Activated T-helper 17 cell treated with anti-CD3 and anti-CD28 coated beads, Interleukin-2, amount 50 U/mL, for 72 hours (primary cell): ENCODE measurements around the gene PRICKLE1. TPM values are rescaled to one million over a fixed set of nuclear protein-coding genes. Genes with fewer than 3 reads are reported as not detected.

Source experiments
- ATAC-seq: fragments of 150-1000 bp; cut with Tn5 transposase; replicated peaks from 2 replicates; pipeline ENCODE4 v1.10.0; 2021; ENCODE audit warnings: mild to moderate bottlenecking, moderate library complexity
- H3K27ac Mint-ChIP-seq: one replicate; pipeline ENCODE4 v1.8.0; 2022; ENCODE audit warnings: mixed read lengths
- H3K27me3 Mint-ChIP-seq: one replicate; pipeline ENCODE4 v1.8.0; 2022; ENCODE audit warnings: mixed read lengths
- H3K36me3 Mint-ChIP-seq: one replicate; pipeline ENCODE4 v1.8.0; 2022; ENCODE audit warnings: low read depth, mild to moderate bottlenecking, mixed read lengths
- H3K4me1 Mint-ChIP-seq: one replicate; pipeline ENCODE4 v1.8.0; 2022; ENCODE audit warnings: mixed read lengths
- H3K4me3 Mint-ChIP-seq: one replicate; pipeline ENCODE4 v1.8.0; 2022; ENCODE audit warnings: mild to moderate bottlenecking, mixed read lengths
- H3K9me3 Mint-ChIP-seq: one replicate; pipeline ENCODE4 v1.8.0; 2022; ENCODE audit warnings: mixed read lengths
- total RNA-seq, 2 donors: library from RNA; stranded (reverse); gene quantifications; one replicate each; pipeline ENCODE4 v1.2.3, GENCODE V29; 2022

PRICKLE1 gene
- total RNA-seq, 2 donors from 2014 or later = not detected

GRCh38 chr12:42582498-42582897, 7.0 kb downstream of the PRICKLE1 start:
- H3K9me3 Mint-ChIP-seq = no peaks in the 10 kb centered on the region
- no peak overlapping the region for H3K27ac Mint-ChIP-seq
- ATAC-seq = no peak
- no peaks in the 10 kb centered on the region for H3K4me1 Mint-ChIP-seq
- H3K4me3 Mint-ChIP-seq = no peak overlapping the region
- H3K27me3 Mint-ChIP-seq = peaks cover 26% of the 10 kb centered on the region
- no peaks in the 10 kb centered on the region for H3K36me3 Mint-ChIP-seq

DNA sequence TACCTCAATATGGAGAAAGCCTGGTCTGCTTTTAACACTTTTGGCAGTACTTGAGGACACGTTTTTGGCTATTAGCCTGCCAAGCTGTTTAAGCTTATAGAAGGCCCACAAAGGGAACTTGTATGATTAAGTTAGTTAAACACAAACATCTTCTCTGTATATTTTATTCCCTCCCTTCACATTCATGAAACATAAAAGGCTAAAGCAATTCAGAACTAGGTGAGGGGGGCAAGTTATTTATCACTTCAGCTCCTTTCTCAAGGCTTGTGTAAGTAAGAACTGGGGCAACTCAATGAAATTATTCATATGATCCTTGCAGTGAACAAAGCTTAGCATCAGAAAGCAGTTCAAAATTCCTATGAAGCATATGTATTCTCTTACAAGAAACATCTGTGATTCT, 7.5 kb downstream of the PRICKLE1 start:
- Mint-ChIP-seq H3K27me3 (peaks cover 21% of the 10 kb centered on the region), H3K36me3 (no peaks in the 10 kb centered on the region), H3K9me3 (no peaks in the 10 kb centered on the region), H3K27ac (no peak overlapping the region), H3K4me3 (no peak overlapping the region), H3K4me1 (no peaks in the 10 kb centered on the region)
- no peak for ATAC-seq

- H3K36me3 Mint-ChIP-seq = no peaks in the 10 kb centered on the region
- H3K4me3 Mint-ChIP-seq = no peak overlapping the region
- no peaks in the 10 kb centered on the region for H3K9me3 Mint-ChIP-seq
- H3K27ac Mint-ChIP-seq = no peak overlapping the region
- H3K27me3 Mint-ChIP-seq = peaks cover 13% of the 10 kb centered on the region
- no peak for ATAC-seq
- no peaks in the 10 kb centered on the region for H3K4me1 Mint-ChIP-seq
Observed at GRCh38 chr12:42576374-42576773, 13.2 kb downstream of the PRICKLE1 start.

GRCh38 chr12:42575717-42576116, 13.8 kb downstream of the PRICKLE1 start:
- H3K36me3 Mint-ChIP-seq = no peaks in the 10 kb centered on the region
- H3K9me3 Mint-ChIP-seq = no peaks in the 10 kb centered on the region

DNA sequence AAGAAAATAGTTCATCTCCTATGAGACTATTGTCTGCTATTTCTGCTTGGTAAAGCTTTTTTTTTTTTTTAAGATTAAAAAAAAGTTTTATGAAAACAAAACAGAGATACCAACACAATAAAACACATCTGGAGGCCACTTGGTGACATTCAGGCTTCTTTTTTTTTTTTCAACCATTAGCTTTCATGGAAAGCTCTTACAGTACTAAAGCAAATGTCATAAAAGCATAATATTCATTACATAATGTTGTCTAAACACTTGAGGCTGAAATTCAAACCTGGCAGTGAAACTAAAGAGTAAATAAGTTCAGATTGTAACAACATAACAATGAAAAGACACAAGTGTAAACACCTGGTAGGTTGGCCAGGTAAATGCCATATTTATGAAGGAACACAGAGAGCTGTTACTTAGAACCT, 14.7 kb downstream of the PRICKLE1 start:
- Mint-ChIP-seq H3K4me1 (no peaks in the 10 kb centered on the region), H3K4me3 (no peak overlapping the region), H3K27me3 (peaks cover 8% of the 10 kb centered on the region), H3K9me3 (no peaks in the 10 kb centered on the region), H3K36me3 (no peaks in the 10 kb centered on the region), H3K27ac (no peak overlapping the region)
- ATAC-seq = no peak

More at GRCh38 chr12:42575717-42576116, 13.8 kb downstream of the PRICKLE1 start:
- Mint-ChIP-seq H3K27ac (no peak overlapping the region), H3K4me3 (no peak overlapping the region), H3K4me1 (no peaks in the 10 kb centered on the region), H3K27me3 (peaks cover 11% of the 10 kb centered on the region)
- ATAC-seq = no peak

DNA sequence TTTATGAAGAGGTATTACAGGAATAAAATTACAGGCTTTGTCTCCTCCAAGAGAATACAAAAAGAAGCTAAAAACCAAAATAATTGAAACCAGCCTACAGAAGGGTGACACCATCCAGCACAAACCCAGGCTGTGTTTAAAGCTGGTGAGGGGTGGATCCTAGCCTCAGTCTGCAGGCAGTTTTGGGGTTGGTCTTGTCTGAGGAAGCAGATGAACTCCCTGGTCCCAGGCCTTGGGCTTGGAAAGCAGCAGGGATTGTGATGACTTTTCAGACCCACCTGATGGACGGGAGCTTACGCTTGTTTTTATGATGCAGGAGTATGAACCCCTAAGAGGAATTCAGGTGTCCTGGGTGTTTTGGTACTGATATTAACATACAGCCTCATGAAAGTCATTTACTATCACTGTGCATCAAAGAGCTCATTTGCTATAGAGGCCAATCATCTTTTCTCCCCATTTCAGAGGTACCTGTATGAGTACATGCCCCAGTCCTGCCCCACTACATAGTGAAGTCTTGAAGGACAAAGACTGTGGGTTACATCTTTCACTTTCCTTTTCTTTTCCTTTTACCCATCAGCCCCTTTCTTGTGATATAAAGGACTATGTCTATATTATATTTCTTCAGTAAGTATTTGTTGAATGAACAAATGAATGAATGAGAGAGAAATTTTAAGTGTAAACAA, 18.1 kb downstream of the PRICKLE1 start:
- no peaks in the 10 kb centered on the region for H3K9me3 Mint-ChIP-seq
- H3K27ac Mint-ChIP-seq = no peak overlapping the region
- no peaks in the 10 kb centered on the region for H3K36me3 Mint-ChIP-seq
- H3K4me1 Mint-ChIP-seq = no peaks in the 10 kb centered on the region
- ATAC-seq = no peak
- H3K4me3 Mint-ChIP-seq = no peak overlapping the region
- peaks cover 5% of the 10 kb centered on the region for H3K27me3 Mint-ChIP-seq

DNA sequence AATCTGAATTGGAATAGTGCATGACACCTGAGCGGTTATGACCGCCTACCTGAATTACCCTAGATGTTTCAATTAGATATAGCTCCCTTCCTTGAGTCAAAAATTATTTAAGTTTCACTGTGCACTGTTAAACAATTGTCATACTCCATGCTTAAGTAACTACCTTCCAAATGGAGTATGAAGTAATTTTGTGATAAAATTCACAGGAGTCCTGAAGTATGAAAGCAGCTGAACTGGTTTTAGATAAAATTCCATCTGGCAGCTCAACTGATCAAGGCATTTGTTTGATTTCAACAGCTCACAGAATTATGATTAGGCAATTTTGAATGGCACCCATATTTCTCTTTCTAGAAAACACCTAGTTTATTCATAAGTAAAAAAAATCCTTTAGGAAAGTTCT, 19.5 kb downstream of the PRICKLE1 start:
- Mint-ChIP-seq H3K36me3 (no peaks in the 10 kb centered on the region), H3K4me3 (no peak overlapping the region), H3K27ac (no peak overlapping the region), H3K27me3 (peaks cover 5% of the 10 kb centered on the region), H3K4me1 (no peaks in the 10 kb centered on the region), H3K9me3 (no peaks in the 10 kb centered on the region)
- no peak for ATAC-seq

DNA sequence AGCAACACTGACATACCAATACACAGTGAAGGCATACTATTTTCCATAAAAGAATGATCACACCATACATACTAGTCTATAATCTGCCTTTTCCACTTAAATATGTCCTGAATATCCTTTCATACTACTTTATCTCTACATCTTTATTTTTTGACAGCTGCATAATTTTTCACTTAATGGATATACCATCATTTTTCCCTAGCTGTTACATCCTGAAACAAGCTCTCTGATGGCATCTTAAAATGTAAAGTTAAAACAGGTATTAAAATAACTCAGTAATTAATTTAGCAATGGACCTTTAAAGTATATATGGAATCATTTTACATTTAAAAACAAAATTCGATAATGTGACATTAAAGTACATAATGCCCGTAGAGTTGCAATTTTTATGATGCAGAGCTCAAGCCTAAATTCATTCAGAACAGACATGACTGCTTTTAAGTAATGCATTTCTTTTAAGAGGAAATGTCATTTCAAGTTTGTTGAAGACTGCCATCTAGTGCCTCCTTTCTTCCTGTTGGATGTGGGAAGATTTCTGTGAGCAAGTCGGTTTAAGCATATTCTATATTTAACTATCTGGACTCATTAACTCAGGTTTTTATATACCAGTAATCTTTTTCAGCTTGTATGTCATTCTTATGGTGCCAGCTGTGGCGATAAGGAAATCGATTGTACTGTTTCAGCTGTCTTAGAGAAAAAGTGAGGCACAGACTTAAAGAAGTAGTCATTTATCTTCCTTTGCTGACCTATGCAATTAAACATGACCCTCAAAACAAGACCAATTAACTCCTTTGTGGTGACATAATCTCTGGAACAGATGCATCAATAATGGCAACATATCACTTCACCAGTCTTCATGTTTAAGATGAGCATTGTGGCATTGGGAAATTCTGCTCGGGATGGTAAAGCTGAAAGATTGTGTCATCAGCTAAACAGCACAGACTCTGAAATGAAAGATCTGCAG, 20.3 kb downstream of the PRICKLE1 start:
- Mint-ChIP-seq H3K4me3 (no peak overlapping the region), H3K27me3 (peaks cover 5% of the 10 kb centered on the region), H3K27ac (no peak overlapping the region), H3K4me1 (no peaks in the 10 kb centered on the region), H3K36me3 (no peaks in the 10 kb centered on the region), H3K9me3 (no peaks in the 10 kb centered on the region)
- ATAC-seq = no peak

DNA sequence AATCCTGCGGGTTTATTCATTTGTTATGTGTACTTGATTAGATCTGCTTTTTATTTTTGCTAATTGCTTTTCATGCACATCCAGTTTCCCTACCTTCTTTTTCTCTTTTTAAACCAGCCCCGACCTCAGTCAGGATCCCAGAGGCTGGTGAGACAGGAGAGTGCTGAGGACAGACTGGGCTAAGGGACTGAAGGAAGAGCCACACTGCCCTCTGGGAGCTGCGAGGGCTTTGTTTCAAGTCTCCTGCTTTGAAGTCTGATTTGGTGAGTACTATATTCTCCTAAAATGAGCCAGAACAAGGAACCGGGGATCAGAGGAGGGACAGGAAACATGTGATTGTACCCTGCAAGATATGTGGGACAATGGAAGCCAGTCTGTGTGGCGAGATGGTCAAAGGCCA, 23.9 kb downstream of the PRICKLE1 start:
- H3K4me1 Mint-ChIP-seq = no peaks in the 10 kb centered on the region
- no peak overlapping the region for H3K27ac Mint-ChIP-seq
- no peak for ATAC-seq

DNA sequence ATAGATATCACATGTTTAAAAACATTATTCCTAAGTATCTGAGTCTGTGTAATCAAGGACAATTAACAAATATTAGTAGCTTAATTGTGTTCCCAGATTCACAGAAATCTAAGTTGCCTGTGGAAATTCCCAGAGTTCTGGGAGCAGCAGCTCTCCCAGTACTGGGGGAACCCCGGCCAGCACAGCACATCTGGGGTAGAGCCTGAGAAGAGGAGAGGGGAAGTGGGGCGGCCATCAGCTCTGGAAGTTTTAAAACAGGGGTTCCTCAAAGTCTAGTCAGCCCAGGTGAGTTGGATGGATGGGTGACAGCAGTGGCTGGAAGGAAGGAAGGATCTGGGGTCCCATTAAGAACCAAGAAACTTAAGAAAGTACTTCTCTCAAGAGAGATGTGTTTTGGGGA, 24.6 kb downstream of the PRICKLE1 start:
- no peak overlapping the region for H3K27ac Mint-ChIP-seq
- no peaks in the 10 kb centered on the region for H3K27me3 Mint-ChIP-seq
- no peaks in the 10 kb centered on the region for H3K4me1 Mint-ChIP-seq
- no peak overlapping the region for H3K4me3 Mint-ChIP-seq
- H3K36me3 Mint-ChIP-seq = no peaks in the 10 kb centered on the region
- ATAC-seq = no peak
- H3K9me3 Mint-ChIP-seq = no peaks in the 10 kb centered on the region

More for the DNA sequence above, 23.9 kb downstream of the PRICKLE1 start:
- H3K27me3 Mint-ChIP-seq = no peaks in the 10 kb centered on the region
- H3K9me3 Mint-ChIP-seq = no peaks in the 10 kb centered on the region
- no peak overlapping the region for H3K4me3 Mint-ChIP-seq
- no peaks in the 10 kb centered on the region for H3K36me3 Mint-ChIP-seq

DNA sequence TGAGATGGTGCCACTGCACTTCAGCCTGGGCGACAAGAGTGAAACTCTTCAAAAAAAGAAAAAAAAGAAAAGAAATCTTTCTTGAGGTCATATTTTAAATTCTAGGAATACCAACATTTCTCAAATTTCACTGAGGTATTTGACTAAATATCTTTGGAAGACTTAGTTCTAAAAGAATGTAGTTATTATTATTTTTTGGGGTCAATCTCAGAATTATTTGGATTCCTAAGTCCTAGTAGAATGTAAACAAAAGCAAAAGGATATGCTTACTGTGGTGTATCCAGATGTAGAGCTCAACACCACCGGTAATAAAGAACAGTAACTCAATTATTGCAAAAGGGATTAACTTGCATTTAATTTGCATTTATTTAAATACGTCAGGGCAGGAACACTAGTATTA, 25.0 kb downstream of the PRICKLE1 start:
- Mint-ChIP-seq H3K4me3 (no peak overlapping the region), H3K27ac (no peak overlapping the region), H3K4me1 (no peaks in the 10 kb centered on the region), H3K9me3 (no peaks in the 10 kb centered on the region), H3K36me3 (no peaks in the 10 kb centered on the region), H3K27me3 (no peaks in the 10 kb centered on the region)
- ATAC-seq = no peak

DNA sequence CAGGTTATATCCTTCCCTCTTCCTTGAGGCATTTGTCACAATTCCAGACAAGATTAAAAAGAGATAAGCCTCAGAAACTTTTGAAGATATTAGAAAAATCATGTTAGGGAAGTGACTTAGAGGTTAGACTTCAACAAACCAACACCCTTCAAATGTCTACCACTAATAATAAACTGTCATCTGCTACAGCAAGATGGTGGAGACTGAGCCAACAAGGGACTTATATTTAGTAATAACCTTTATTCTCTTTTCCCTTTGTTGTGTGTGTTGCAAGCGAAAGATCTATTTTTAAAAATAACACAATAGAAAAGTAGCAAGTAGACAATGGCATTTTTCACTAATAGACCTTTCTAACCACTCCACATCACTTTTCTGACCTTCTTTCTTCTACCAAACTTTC, 28.6 kb downstream of the PRICKLE1 start:
- Mint-ChIP-seq H3K9me3 (no peaks in the 10 kb centered on the region), H3K4me3 (no peak overlapping the region)

DNA sequence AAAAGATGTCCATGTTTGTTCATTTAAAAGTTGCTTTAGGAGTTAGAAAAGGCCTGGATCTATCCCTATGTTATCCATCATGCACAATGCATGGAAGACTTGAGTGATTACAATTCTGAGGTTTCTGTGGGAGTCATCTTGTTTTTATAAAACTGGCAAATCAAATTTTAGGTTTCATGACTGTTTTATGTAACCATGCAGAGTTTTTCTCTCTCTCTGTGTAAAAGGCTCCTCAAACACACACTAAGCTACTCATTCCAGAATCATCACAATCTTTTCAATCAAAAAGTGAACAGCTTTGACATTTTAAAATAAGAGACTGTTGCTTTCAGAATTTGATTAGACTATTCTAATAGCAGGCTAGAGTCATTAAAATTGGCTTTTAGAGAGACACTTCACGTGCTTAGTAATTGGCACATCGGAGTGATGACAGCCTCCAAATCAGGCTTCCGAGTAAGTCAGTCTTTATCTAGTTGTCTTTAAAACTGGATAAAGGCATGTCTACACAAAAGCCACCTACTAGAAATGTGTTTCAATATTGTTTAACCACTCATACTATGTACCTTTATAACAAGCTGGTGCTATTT, 31.9 kb downstream of the PRICKLE1 start:
- no peaks in the 10 kb centered on the region for H3K9me3 Mint-ChIP-seq
- ATAC-seq = no peak
- no peaks in the 10 kb centered on the region for H3K4me1 Mint-ChIP-seq
- no peaks in the 10 kb centered on the region for H3K36me3 Mint-ChIP-seq
- H3K27ac Mint-ChIP-seq = no peak overlapping the region
- H3K27me3 Mint-ChIP-seq = no peaks in the 10 kb centered on the region
- H3K4me3 Mint-ChIP-seq = no peak overlapping the region

More for the DNA sequence above, 28.6 kb downstream of the PRICKLE1 start:
- no peaks in the 10 kb centered on the region for H3K4me1 Mint-ChIP-seq
- H3K27ac Mint-ChIP-seq = no peak overlapping the region
- no peaks in the 10 kb centered on the region for H3K36me3 Mint-ChIP-seq
- H3K27me3 Mint-ChIP-seq = no peaks in the 10 kb centered on the region
- no peak for ATAC-seq

DNA sequence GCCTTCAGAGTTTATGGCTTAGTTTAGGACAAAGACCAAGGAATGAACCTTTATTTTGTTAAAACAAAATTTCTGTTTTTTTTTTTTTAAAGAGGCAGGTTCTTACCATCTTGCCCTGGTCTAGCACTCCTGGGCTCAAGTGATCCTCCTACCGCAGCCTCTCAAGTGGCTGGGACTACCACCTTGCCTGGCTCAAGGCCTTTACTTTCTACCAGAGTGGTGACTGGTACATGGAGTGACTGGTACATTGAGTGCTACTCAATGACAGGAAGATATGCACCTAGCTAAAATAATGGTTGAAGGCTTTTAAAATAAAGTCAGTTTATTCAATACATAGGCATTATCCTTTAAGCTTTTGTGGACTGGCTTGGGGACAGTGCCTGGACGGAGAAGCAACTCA, 32.6 kb downstream of the PRICKLE1 start:
- H3K9me3 Mint-ChIP-seq = no peaks in the 10 kb centered on the region
- no peaks in the 10 kb centered on the region for H3K36me3 Mint-ChIP-seq
- H3K27ac Mint-ChIP-seq = no peak overlapping the region
- no peak for ATAC-seq
- H3K4me3 Mint-ChIP-seq = no peak overlapping the region
- no peaks in the 10 kb centered on the region for H3K4me1 Mint-ChIP-seq
- H3K27me3 Mint-ChIP-seq = no peaks in the 10 kb centered on the region

DNA sequence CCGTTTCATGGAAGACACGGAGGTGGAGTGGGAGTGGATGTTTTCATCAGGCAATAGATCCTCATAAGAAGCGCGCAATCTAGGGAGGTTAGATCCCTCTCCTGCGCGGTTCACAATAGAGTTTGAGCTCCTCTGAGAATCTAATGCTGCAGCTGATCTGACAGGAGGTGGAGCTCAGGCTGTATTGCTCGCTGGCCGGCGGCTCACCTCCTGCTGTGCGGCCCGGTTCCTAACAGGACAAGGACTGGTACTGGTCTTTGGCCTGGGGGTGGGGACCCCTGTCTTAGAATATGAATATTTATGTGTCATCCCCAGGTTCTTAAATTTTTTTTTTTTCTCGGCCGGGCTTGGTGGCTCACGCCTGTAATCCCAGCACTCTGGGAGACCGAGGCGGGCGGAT, 36.7 kb downstream of the PRICKLE1 start:
- H3K4me1 Mint-ChIP-seq = no peaks in the 10 kb centered on the region
- no peaks in the 10 kb centered on the region for H3K9me3 Mint-ChIP-seq
- H3K36me3 Mint-ChIP-seq = no peaks in the 10 kb centered on the region
- ATAC-seq = no peak
- H3K4me3 Mint-ChIP-seq = no peak overlapping the region
- no peak overlapping the region for H3K27ac Mint-ChIP-seq
- H3K27me3 Mint-ChIP-seq = peaks cover 10% of the 10 kb centered on the region
